Panc1 (cell line): ENCODE measurements around the gene PDE6A. TPM values are rescaled to one million over a fixed set of nuclear protein-coding genes. Genes with fewer than 3 reads are reported as not detected.
A peak's percentile ranks its signal among the peaks of the same experiment; 100 is the strongest.
"Not testable (repeated sequence)": the region's sequence is repeated elsewhere in the genome, so short reads cannot be mapped to it uniquely, and the experiment has no call there.

ENCODE experiments used
- ATAC-seq: fragments of 200-7000 bp; cut with Tn5 transposase; 2 replicates; pipeline ENCODE4 v1.9.1; 2020; ENCODE audit warnings: mild to moderate bottlenecking, moderate library complexity
- BruUV-seq: library from RNA; stranded (reverse); fragments of 400-500 nt; replicated peaks from 2 replicates; lab custom pipeline; 2021; lab: Mats Ljungman, UMichigan
- CTCF ChIA-PET: fragments of 300-600 bp; sonication (Branson Sonifier 250); formaldehyde crosslinking; loops from one replicate; lab custom pipeline; 2022; ENCODE audit warnings: antibody characterized with exemption; lab: Charles Lee
- POLR2A ChIA-PET: fragments of 300-600 bp; sonication (Branson Sonifier 250); formaldehyde crosslinking; loops from one replicate; lab custom pipeline; 2022; ENCODE audit warnings: antibody characterized with exemption; lab: Charles Lee
- DNase-seq: peaks from one replicate; pipeline ENCODE4 v3.0.0-alpha.2; 2010; ENCODE audit warnings: low read depth, low spot score
- H3K27ac ChIP-seq: 2 replicates; pipeline ENCODE4 v1.5.1; 2011; ENCODE audit warnings: mild to moderate bottlenecking, low read length, inconsistent platforms
- H3K27me3 ChIP-seq: fragments of 200-500 bp; sonication (Bioruptor generic); 2 replicates; pipeline ENCODE4 v1.6.0; 2014; ENCODE audit warnings: low read length, inconsistent platforms; ENCODE audit not compliant: control insufficient read depth, insufficient read depth
- H3K36me3 ChIP-seq: fragments of 200-500 bp; sonication (Bioruptor generic); 2 replicates; pipeline ENCODE4 v1.5.1; 2014; ENCODE audit warnings: inconsistent platforms, mild to moderate bottlenecking, low read length, moderate library complexity; ENCODE audit not compliant: control insufficient read depth, insufficient read depth
- H3K4me1 ChIP-seq: 2 replicates; pipeline ENCODE4 v1.5.1; 2011; ENCODE audit warnings: inconsistent platforms, mild to moderate bottlenecking, low read length, moderate library complexity; ENCODE audit not compliant: control insufficient read depth, insufficient read depth
- H3K4me3 ChIP-seq, 2 experiments: 2 replicates each; pipeline ENCODE4 v1.5.1; 2011 to 2012; ENCODE audit warnings: low read depth in 2 of 2, low read length in 2 of 2, mild to moderate bottlenecking in 2 of 2, inconsistent platforms in 1 of 2, moderate library complexity in 1 of 2
- H3K9me3 ChIP-seq: fragments of 200-500 bp; sonication (Bioruptor generic); 2 replicates; pipeline ENCODE4 v1.5.1; 2014; ENCODE audit warnings: low read depth, mild to moderate bottlenecking, inconsistent platforms, low read length, moderate library complexity; ENCODE audit not compliant: control insufficient read depth, insufficient read depth
- CTCF ChIP-seq: fragments of 450-650 bp; IDR thresholded peaks from 2 replicates; pipeline ENCODE4 v1.5.1; 2017; ENCODE audit warnings: mild to moderate bottlenecking
- POLR2AphosphoS5 ChIP-seq: IDR thresholded peaks from 2 replicates; pipeline ENCODE4 v1.6.1; 2012; ENCODE audit warnings: mild to moderate bottlenecking, low read depth, low read length, moderate library complexity
- REST ChIP-seq, 2 experiments: IDR thresholded peaks; 2 replicates each; pipeline ENCODE4 v1.6.1; 2011 to 2012; ENCODE audit warnings: low read depth in 2 of 2, control low read depth in 1 of 2, low read length in 1 of 2, mild to moderate bottlenecking in 1 of 2, moderate library complexity in 1 of 2; ENCODE audit not compliant: insufficient read depth in 1 of 2
- SIN3A ChIP-seq: IDR thresholded peaks from 2 replicates; pipeline ENCODE4 v1.6.1; 2012; ENCODE audit warnings: low read depth, mild to moderate bottlenecking, low read length, moderate library complexity, borderline replicate concordance; ENCODE audit not compliant: insufficient read depth
- TCF7L2 ChIP-seq: IDR thresholded peaks from 2 replicates; pipeline ENCODE4 v1.6.1; 2011; ENCODE audit warnings: mild to moderate bottlenecking, low read depth, low read length, inconsistent platforms
- in situ Hi-C: cut with HindIII; loops from 2 replicates; pipeline ENCODE4 v1.10.0; 2016; ENCODE audit warnings: low sequenced_read_pairs, low pct_unique_long_range_greater_than_20kb
- intact Hi-C: fragments of 100-400 bp; cut with micrococcal nuclease; formaldehyde crosslinking; loops from one replicate; pipeline ENCODE4 v1.10.0; 2022; ENCODE audit not compliant: unreplicated experiment
- total RNA-seq: library from RNA; stranded (reverse); gene quantifications from one replicate; pipeline ENCODE4 v1.2.1, GENCODE V29; 2021; ENCODE audit not compliant: unreplicated experiment

Gene PDE6A
- total RNA-seq, 1 experiment from 2014 or later, result 0.33 TPM

GRCh38 chr5:149946118-149946517 lies 1.5 kb upstream of the PDE6A start:
- TF ChIP-seq REST (IDR thresholded peaks at IDR 0.05; ENCODE audit: insufficient read depth in 1 of 2, low read depth in 2 of 2, low read length in 1 of 2) (no peak), POLR2AphosphoS5 (no peak), SIN3A (no peak), TCF7L2 (no peak), CTCF (no peak)
- ATAC-seq (no peak), DNase-seq (no peak)
- no TSS peak for BruUV-seq
- H3K27ac ChIP-seq, result peak overlapping the region; percentile 57; the same call in 1 of the 2 replicates
- in situ Hi-C loops (no loop called here), intact Hi-C loops (no loop called here)
- no peaks in the 10 kb centered on the region for H3K36me3 ChIP-seq
- no peaks in the 10 kb centered on the region for H3K9me3 ChIP-seq
- no peak overlapping the region for H3K4me3 ChIP-seq
- CTCF ChIA-PET, result no interaction called here
- H3K4me1 ChIP-seq, result peaks cover 14% of the 10 kb centered on the region
- no peaks in the 10 kb centered on the region for H3K27me3 ChIP-seq
- POLR2A ChIA-PET, result no interaction called here

GRCh38 chr5:149943177-149943949 lies 1.2 kb downstream of the PDE6A start:
- H3K9me3 ChIP-seq, intact Hi-C loops, H3K4me3 ChIP-seq, in situ Hi-C loops, H3K36me3 ChIP-seq, DNase-seq, H3K27me3 ChIP-seq, CTCF ChIA-PET, BruUV-seq, ATAC-seq: not testable (repeated sequence)
- Histone ChIP-seq H3K4me1 (peaks cover 38% of the 10 kb centered on the region), H3K27ac (peak overlapping the region; percentile 67; the same call in 1 of the 2 replicates)
- POLR2A ChIA-PET, result interaction anchor here (0.6 kb wide), 1 partner anchor 117 kb away, joined by 4 read pairs; no protein-coding TSS in a partner anchor

GRCh38 chr5:149942741-149943169 lies 1.8 kb downstream of the PDE6A start:
- H3K9me3 ChIP-seq, intact Hi-C loops, CTCF ChIA-PET, ATAC-seq, BruUV-seq, H3K4me3 ChIP-seq, in situ Hi-C loops, H3K27me3 ChIP-seq, H3K36me3 ChIP-seq, POLR2A ChIA-PET, DNase-seq: not testable (repeated sequence)
- peak overlapping the region; percentile 98; the same call in 1 of the 2 replicates for H3K27ac ChIP-seq
- peaks cover 44% of the 10 kb centered on the region for H3K4me1 ChIP-seq
